HG02763 (cell line): Measurements from ENCODE around the gene KIF26B.

Experiments used
- ATAC-seq: cut with Tn5 transposase; IDR thresholded peaks from one replicate; pipeline ENCODE4 v1.9.1; 2021; ENCODE audit warnings: mild to moderate bottlenecking, moderate library complexity; ENCODE audit not compliant: unreplicated experiment

KIF26B gene

DNA sequence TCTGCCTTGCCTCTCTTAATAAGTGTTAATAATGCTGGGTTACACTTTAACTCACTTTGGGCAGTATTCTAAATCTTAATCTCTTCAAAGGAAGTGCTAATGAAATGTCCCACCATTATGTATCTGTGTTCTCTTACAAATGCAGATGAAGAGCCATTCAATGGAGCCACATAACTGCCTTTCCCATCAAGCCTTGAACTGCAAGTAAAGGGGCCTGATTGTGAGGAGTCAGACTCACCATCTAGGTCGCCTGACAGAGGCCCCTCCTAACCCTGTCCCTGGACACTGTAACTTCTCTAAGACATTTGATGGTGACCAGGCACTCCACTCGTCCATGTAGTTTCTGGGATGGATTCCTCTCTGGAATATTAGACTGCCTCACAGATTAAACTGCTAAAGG is 329.4 kb downstream of the KIF26B start:
- ATAC-seq, result no peak

GRCh38 chr1:245485996-245486395 is 331.2 kb downstream of the KIF26B start:
- ATAC-seq, result no peak

DNA sequence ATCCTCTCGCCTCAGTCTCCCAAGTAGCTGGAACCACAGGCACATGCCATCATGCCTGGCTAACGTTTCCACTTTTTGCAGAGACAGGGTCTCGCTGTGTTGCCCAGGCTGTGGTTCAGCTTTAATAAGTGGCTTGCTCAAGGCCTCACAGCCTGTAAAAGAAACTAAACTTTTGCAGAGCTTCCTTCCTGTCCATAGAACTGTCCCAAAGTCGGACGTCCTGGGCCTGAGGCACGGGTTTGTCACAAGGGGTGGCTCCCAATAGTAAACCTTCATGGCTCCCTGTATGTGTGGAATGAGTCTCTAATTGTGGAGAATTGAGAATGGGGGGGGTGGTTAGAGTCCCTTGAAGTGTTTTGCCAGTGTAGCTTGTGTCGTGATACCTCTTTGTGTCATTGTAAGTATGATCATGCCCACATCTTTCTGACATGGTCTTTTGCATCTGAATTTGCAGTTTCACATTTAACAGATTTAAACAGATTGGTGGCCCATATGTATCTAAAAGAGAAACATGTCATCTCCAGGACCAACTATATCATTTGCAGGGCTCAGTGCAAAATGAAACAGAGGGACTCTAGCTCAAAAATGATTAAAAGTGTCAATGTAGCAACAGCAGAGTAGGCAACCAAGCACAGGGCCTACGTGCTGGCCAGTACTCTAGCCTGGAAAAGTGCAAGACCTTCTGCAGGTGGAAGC is 332.1 kb downstream of the KIF26B start:
- ATAC-seq, result no peak

DNA sequence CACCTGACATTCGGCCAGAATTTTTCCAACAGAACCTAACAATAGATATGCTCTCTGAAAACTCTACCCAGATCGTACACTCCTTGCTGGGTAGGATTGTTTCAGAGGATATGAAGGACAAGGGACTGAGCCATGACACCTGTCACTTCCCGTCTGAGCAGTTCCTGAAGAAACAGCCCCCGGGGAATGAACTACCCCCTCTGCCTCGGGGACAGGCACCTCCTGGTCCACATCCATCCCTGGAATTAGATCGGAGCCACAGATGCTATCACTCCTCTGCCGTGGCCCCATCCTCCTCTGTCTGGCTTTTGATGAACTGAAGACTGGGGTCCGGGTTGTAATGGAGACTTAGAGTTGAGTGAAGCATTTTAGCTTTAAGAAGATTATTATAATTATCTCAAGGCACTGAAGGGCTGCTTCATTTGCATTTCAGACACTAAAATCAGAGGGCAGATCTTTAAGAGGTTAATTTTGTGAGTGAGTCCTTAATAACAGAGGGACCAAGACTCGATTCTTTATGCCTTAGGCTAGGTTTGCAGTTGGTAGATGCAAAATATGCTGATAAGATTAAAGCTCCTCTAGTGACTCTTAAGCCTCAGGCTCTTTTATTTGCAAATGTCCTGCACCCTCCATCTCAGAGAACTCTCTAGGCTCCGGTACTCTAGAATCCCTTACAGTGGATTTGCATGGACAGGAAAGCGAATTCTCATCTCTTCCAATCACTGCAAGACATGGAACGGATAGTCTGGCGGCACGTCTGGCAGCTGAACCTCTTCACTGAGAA is 333.8 kb downstream of the KIF26B start:
- ATAC-seq, result no peak

- no peak for ATAC-seq
Observed at GRCh38 chr1:245489838-245490237, 335.1 kb downstream of the KIF26B start.

DNA sequence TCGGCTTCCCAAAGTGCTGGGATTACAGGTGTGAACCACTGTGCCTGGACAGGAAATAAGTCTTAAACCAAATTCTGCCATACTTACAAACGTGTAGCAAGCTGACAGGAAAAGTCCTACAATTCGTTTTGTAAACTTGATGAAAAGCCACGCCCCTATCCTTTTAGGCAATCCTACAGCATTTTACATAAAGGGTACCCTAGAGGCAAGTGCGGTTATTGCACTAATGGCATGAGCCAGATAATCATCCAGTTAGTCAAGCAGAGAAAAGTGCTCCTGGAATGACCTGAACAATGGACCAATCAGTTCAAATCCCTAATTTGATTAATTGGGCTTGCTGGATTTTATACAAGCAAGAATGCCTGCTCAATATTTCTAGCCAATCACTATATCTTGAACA is 338.2 kb downstream of the KIF26B start:
- ATAC-seq, result no peak

GRCh38 chr1:245495681-245496080 is 340.9 kb downstream of the KIF26B start:
- ATAC-seq, result no peak

GRCh38 chr1:245500546-245500945 is 345.8 kb downstream of the KIF26B start:
- no peak for ATAC-seq

DNA sequence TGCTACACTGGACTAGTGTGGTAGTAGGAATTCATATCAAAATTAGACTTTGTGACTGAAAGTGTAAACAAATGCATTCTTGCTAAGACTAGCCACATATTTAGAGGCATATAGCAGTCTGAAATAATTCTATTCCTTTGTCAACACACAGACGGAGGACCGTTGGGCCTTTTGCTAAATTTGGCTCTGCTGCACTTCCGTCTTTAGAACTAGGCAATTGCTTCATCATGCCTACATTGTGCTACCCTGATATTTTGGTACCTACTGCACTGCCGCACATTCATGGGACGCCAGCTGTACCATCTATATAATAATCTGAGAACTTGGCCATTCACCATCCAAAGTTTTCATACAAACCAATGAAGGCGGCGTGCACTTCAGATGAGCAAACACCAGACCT is 346.8 kb downstream of the KIF26B start:
- ATAC-seq, result no peak

- no peak for ATAC-seq
Observed at GRCh38 chr1:245503548-245503947, 348.8 kb downstream of the KIF26B start.

DNA sequence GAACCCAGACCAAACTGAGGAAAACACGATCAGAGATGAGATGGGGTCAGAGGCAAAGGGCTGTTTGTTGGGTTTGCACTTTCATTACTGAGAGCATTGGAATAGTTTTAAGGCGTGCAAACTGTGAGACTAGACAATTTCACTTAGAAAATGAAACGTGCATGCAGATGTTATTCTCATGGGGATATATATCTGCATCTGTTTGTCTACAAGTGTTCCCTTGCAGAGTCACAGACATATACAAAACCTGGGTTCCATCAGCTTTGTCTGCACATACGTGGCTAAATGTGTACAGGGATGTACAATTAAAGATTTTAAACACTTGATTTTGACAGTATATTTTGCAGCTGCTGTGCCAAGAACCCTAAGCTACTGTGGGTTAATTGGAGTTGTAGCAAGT is 355.4 kb downstream of the KIF26B start:
- ATAC-seq, result no peak

DNA sequence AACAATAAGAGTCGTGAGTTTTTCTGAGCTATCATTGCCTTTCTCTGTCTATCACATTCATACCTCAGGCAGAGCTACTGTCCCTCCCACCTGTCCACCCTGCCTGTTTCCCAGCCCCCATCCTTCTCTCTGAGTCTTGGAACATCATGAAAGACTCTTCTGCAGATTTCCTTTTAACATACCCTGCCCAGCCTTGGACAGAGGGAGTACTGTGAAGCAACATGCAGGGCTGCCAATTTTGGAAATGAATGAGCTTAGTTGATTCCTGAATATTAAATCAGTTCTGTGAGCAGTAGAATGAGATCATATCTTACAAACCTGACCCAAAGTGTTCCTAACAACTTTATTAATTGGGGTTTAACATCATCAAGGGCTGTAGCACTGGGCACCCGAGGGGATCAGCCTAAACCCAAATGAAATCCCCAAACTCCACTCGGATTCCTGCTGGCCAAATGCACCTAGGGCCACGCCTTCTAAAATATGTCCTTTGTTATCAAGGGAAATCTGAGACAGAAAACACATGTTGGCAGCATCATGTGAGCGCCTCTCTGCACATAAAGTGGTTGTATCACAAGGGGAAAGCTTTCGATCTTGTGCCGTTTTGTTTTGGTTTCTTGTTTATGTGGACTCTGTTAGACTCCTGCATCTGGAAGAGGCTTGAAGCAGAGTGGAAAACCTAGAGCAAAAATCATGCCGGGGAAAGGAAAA is 357.6 kb downstream of the KIF26B start:
- ATAC-seq, result no peak

- ATAC-seq, result no peak
Observed at GRCh38 chr1:245512980-245513578, 358.3 kb downstream of the KIF26B start.

DNA sequence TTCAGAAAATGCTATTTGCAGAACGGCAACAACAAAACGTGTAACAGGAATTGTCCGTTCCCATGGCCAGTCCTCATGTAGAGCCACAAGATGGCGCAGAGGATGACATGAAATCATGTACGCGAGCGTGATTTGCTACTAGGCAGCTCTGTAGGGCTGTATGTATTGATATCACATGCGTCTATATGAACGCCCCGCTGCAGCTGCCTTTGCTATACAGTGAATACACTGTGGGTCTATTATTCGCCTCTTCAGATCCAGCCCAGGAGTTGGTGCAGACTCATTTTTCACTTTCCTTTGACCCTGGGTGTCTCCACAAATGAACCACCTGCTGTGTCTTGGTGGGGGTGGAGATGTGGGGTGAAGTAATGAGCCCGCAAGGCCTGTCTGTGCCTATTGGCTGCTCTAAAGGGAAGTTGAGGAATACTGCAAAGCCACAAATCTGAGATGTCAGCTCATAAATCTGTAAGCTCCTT is 361.5 kb downstream of the KIF26B start:
- ATAC-seq, result no peak

- ATAC-seq, result no peak
Observed at GRCh38 chr1:245520611-245521010, 365.8 kb downstream of the KIF26B start.

- no peak for ATAC-seq
Observed at GRCh38 chr1:245526141-245526540, 371.4 kb downstream of the KIF26B start.

DNA sequence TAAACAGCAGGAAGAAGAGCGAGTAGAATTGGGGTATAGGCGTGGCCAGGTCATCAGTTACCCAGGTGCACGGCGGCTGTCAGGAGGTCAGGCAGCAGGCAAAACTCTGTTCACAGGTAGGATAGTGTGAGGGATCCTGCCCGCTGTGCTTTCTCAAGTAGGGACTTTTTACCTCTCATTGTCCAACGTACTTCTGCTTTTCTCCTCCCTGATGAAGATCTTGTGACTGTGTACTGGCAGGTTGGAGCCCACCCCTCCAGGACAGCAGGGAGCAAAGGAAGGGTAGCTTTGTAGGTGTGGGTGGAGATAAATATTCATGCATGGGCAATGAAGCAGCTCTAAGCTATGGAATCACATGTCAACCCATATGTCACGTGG is 373.5 kb downstream of the KIF26B start:
- no peak for ATAC-seq

- no peak for ATAC-seq
Observed at GRCh38 chr1:245530937-245531336, 376.2 kb downstream of the KIF26B start.

- ATAC-seq, result no peak
Observed at GRCh38 chr1:245537992-245538391, 383.2 kb downstream of the KIF26B start.

DNA sequence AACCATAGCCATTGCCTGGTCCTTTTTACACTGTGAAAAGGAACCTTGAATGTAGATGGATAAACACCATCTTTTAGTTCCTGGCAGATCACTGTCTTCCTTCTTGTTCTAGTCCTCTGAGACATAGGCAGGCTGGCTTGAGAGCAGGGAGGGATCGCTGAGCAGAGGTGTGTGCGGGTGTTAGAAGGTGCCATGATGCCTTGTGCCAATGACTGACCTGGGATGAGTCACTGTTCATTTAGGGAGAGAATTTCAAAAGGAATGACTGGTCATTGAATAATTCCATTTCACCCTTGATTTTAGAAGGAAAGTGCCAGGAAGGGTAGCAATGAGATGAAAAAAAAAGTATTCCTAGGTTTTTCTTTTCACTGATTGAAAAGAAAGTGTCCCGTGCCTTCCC is 383.9 kb downstream of the KIF26B start:
- no peak for ATAC-seq

- no peak for ATAC-seq
Observed at GRCh38 chr1:245541369-245541768, 386.6 kb downstream of the KIF26B start.
